K562 (cell line): Measurements from ENCODE around the gene METTL25B. TPM values are rescaled to one million over a fixed set of nuclear protein-coding genes. Genes with fewer than 3 reads are reported as not detected.

Experiments used
- CTBP1 ChIP-seq: fragments of 450-650 bp; IDR thresholded peaks from 2 replicates; pipeline ENCODE4 v1.6.1; 2016; ENCODE audit warnings: borderline replicate concordance
- FOXK1 ChIP-seq: sonication (generic); formaldehyde crosslinking; IDR thresholded peaks from 2 replicates; pipeline ENCODE4 v1.8.0; 2022; ENCODE audit warnings: missing genetic modification reagents, mild to moderate bottlenecking, borderline replicate concordance
- HDAC8 ChIP-seq: fragments of 450-650 bp; IDR thresholded peaks from 2 replicates; pipeline ENCODE4 v1.6.1; 2016; ENCODE audit warnings: mild to moderate bottlenecking, missing genetic modification characterization, moderate library complexity, missing compliant biosample characterization
- LARP7 ChIP-seq: fragments of 450-650 bp; IDR thresholded peaks from 2 replicates; pipeline ENCODE4 v1.6.1; 2016
- MAFG ChIP-seq: fragments of 450-650 bp; conservative IDR thresholded peaks from 2 replicates; pipeline ENCODE4 v1.6.1; 2016; ENCODE audit warnings: missing genetic modification characterization, missing compliant biosample characterization
- MAFK ChIP-seq: IDR thresholded peaks from 2 replicates; pipeline ENCODE4 v1.6.1; 2011; ENCODE audit warnings: low read length, improper control_type of control experiment
- POLR2AphosphoS2 ChIP-seq: IDR thresholded peaks from 2 replicates; pipeline ENCODE4 v1.6.1; 2012; ENCODE audit warnings: low read length, improper control_type of control experiment
- SNIP1 ChIP-seq: fragments of 450-650 bp; IDR thresholded peaks from 2 replicates; pipeline ENCODE4 v1.7.1; 2017; ENCODE audit warnings: low read depth, mild to moderate bottlenecking
- ZEB2 ChIP-seq: fragments of 450-650 bp; IDR thresholded peaks from 2 replicates; pipeline ENCODE4 v1.6.1; 2016
- ZNF12 ChIP-seq: sonication (generic); formaldehyde crosslinking; IDR thresholded peaks from 2 replicates; pipeline ENCODE4 v1.4.0; 2020; ENCODE audit warnings: mild to moderate bottlenecking, missing genetic modification reagents
- ZNF644 ChIP-seq: fragments of 200-800 bp; sonication (Bioruptor generic); IDR thresholded peaks from 2 replicates; pipeline ENCODE4 v1.6.1; 2016; ENCODE audit warnings: low read depth, missing genetic modification characterization, missing compliant biosample characterization
- ZSCAN32 ChIP-seq: fragments of 450-650 bp; formaldehyde crosslinking; IDR thresholded peaks from 2 replicates; pipeline ENCODE4 v1.4.0; 2020; ENCODE audit warnings: mild to moderate bottlenecking, moderate library complexity
- polyA plus RNA-seq, 8 experiments: library from polyadenylated mRNA; depleted of rRNA in 4 of 8; stranded (reverse) in 5 of 8; unstranded in 3 of 8; fragments of >200 nt; fragmentation: Nextera tagmentation in 2 of 8; fragmentation: Illumina TruSeq in 1 of 8; extraction: Ambion mirVana in 2 of 8; extraction: Trizol in 1 of 8; gene quantifications; 2 replicates each; pipeline versions ENCODE4 v1.2.1 to v1.2.3, GENCODE V29; 2011 to 2014; ENCODE audit warnings: inconsistent platforms in 1 of 8, missing spikeins in 1 of 8
- total RNA-seq, 7 experiments: library from RNA; depleted of rRNA in 6 of 7; stranded (reverse); fragments of >200 nt in 6 of 7; fragmentation: Illumina TruSeq in 2 of 7; extraction: Trizol in 2 of 7; gene quantifications; 2 replicates each; pipeline versions ENCODE4 v1.2.1 to v1.2.3, GENCODE V29; 2011 to 2021; ENCODE audit warnings: low replicate concordance in 1 of 7
- TF ChIP-seq, protein P1 (sequence below), 2 experiments: fragments of 450-650 bp in 1 of 2; sonication (generic) in 1 of 2; formaldehyde crosslinking in 1 of 2; IDR thresholded peaks; 2 replicates each; pipeline versions ENCODE4 v1.7.1 to v1.9.0; 2016 to 2022; ENCODE audit warnings: inconsistent platforms in 1 of 2, mild to moderate bottlenecking in 1 of 2, missing genetic modification reagents in 1 of 2
- TF ChIP-seq, protein P2 (sequence below): fragments of 250-450 bp; sonication (Bioruptor Pico); IDR thresholded peaks from 2 replicates; pipeline ENCODE4 v1.8.0; 2022; ENCODE audit warnings: moderate library complexity, mild to moderate bottlenecking, inconsistent platforms
- TF ChIP-seq, protein P3 (sequence below): fragments of 450-650 bp; IDR thresholded peaks from 2 replicates; pipeline ENCODE4 v1.6.1; 2018; ENCODE audit not compliant: partially characterized antibody

The METTL25B gene
- total and polyA plus RNA-seq, 9 of the 15 experiments (the other 6 are each of a cell fraction or from before 2014, with no cell fraction given) = 7.7 to 48.3 (median 33.1) TPM

DNA sequence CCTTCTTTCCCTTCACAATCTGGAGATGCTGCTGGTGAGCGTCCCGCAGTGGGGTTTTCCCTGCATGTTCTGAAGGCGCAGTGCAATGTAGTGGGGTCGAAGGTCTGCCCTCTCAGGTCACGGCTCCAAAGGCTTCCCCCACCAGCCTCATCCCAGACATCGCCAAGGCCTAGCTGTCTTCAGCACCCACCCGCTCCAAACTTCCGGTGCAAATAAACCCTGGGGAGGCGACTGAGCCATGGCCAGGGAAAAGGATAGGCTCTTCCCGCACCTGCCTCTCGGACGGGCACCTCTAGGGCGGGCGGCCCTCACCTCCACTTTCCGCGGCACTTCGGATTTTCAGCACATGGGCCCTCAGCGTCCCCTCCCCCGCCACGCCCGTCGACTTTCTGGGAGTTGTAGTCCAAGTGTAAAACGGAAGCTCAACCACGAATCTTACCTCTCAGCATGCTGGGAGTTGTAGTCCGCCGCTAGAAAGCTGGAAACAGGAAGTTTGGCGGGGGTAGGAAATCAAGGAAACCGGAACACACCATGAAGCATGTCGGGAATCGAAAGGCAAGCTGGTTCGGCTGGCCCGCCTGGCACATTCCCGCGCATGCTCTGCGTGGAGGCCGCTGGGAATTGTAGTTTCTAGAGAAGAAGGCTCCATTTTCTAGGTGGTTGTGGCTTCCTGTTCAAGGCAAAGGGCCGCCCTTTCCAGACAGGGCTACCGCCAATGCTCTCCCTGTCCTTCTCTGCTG, 12.6 kb downstream of the METTL25B start, which contains the start of gene MRPL24 (continued):
- TF ChIP-seq, protein P1, sequence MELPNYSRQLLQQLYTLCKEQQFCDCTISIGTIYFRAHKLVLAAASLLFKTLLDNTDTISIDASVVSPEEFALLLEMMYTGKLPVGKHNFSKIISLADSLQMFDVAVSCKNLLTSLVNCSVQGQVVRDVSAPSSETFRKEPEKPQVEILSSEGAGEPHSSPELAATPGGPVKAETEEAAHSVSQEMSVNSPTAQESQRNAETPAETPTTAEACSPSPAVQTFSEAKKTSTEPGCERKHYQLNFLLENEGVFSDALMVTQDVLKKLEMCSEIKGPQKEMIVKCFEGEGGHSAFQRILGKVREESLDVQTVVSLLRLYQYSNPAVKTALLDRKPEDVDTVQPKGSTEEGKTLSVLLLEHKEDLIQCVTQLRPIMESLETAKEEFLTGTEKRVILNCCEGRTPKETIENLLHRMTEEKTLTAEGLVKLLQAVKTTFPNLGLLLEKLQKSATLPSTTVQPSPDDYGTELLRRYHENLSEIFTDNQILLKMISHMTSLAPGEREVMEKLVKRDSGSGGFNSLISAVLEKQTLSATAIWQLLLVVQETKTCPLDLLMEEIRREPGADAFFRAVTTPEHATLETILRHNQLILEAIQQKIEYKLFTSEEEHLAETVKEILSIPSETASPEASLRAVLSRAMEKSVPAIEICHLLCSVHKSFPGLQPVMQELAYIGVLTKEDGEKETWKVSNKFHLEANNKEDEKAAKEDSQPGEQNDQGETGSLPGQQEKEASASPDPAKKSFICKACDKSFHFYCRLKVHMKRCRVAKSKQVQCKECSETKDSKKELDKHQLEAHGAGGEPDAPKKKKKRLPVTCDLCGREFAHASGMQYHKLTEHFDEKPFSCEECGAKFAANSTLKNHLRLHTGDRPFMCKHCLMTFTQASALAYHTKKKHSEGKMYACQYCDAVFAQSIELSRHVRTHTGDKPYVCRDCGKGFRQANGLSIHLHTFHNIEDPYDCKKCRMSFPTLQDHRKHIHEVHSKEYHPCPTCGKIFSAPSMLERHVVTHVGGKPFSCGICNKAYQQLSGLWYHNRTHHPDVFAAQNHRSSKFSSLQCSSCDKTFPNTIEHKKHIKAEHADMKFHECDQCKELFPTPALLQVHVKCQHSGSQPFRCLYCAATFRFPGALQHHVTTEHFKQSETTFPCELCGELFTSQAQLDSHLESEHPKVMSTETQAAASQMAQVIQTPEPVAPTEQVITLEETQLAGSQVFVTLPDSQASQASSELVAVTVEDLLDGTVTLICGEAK (IDR thresholded peaks at IDR 0.05) = peak; percentile 99
- TF ChIP-seq, protein P1 (CRISPR knock-in tag; IDR thresholded peaks at IDR 0.05) = no peak
- TF ChIP-seq POLR2AphosphoS2 (peak; percentile 99), HDAC8 (tag) (peak; percentile 54; the same call in 1 of the 2 replicates), ZSCAN32 (CRISPR knock-in tag) (no peak), MAFG (tag) (no peak), FOXK1 (CRISPR knock-in tag) (0 out of 2 replicates have a peak, but pooled peaks have one; percentile 60), CTBP1 (0 out of 2 replicates have a peak, but pooled peaks have one; percentile 35), LARP7 (peak; percentile 21; the same call in 1 of the 2 replicates), ZEB2 (peak; percentile 67; the same call in 1 of the 2 replicates), ZNF644 (tag) (peak; percentile 89), ZNF12 (CRISPR knock-in tag) (peak; percentile 63; the same call in 1 of the 2 replicates), SNIP1 (no peak), MAFK (peak; percentile 0; the same call in 1 of the 2 replicates)
- TF ChIP-seq, protein P2, sequence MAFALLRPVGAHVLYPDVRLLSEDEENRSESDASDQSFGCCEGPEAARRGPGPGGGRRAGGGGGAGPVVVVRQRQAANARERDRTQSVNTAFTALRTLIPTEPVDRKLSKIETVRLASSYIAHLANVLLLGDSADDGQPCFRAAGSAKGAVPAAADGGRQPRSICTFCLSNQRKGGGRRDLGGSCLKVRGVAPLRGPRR (CRISPR knock-in tag) = no peak
- TF ChIP-seq, protein P3, sequence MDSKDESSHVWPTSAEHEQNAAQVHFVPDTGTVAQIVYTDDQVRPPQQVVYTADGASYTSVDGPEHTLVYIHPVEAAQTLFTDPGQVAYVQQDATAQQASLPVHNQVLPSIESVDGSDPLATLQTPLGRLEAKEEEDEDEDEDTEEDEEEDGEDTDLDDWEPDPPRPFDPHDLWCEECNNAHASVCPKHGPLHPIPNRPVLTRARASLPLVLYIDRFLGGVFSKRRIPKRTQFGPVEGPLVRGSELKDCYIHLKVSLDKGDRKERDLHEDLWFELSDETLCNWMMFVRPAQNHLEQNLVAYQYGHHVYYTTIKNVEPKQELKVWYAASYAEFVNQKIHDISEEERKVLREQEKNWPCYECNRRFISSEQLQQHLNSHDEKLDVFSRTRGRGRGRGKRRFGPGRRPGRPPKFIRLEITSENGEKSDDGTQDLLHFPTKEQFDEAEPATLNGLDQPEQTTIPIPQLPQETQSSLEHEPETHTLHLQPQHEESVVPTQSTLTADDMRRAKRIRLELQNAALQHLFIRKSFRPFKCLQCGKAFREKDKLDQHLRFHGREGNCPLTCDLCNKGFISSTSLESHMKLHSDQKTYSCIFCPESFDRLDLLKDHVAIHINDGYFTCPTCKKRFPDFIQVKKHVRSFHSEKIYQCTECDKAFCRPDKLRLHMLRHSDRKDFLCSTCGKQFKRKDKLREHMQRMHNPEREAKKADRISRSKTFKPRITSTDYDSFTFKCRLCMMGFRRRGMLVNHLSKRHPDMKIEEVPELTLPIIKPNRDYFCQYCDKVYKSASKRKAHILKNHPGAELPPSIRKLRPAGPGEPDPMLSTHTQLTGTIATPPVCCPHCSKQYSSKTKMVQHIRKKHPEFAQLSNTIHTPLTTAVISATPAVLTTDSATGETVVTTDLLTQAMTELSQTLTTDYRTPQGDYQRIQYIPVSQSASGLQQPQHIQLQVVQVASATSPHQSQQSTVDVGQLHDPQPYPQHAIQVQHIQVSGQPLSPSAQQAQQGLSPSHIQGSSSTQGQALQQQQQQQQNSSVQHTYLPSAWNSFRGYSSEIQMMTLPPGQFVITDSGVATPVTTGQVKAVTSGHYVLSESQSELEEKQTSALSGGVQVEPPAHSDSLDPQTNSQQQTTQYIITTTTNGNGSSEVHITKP = peak; percentile 79
